CD4-positive, alpha-beta T cell (primary cell): Measurements from ENCODE around the gene DGKI. TPM values are rescaled to one million over a fixed set of nuclear protein-coding genes. Genes with fewer than 3 reads are reported as not detected.

ENCODE experiments used
- ATAC-seq: fragments of 200-7000 bp; cut with Tn5 transposase; one replicate; pipeline ENCODE4 v1.10.0; 2022; ENCODE audit warnings: mild to moderate bottlenecking; ENCODE audit not compliant: poor library complexity
- CTCF ChIA-PET: fragments of 350-600 bp; sonication (Branson Sonifier 250); formaldehyde crosslinking; loops from one replicate; lab custom pipeline; 2021; ENCODE audit warnings: antibody characterized with exemption, inconsistent platforms; lab: Charles Lee
- POLR2A ChIA-PET: fragments of 350-600 bp; sonication (Branson Sonifier 250); formaldehyde crosslinking; loops from one replicate; lab custom pipeline; 2021; ENCODE audit warnings: antibody characterized with exemption, inconsistent platforms; lab: Charles Lee
- DNase-seq, 14 experiments: peaks; one replicate each; pipeline ENCODE4 v3.0.0-alpha.2; 2013 to 2020; ENCODE audit warnings: mixed read lengths in 2 of 14
- H3K27ac ChIP-seq, 2 donors: one replicate each; pipeline versions ENCODE4 v1.5.1 to v1.7.0; 2013; ENCODE audit warnings: low read length in 2 of 2, low read depth in 1 of 2, mild to moderate bottlenecking in 1 of 2
- H3K27me3 ChIP-seq, 2 experiments: 1 replicate in 1 of 2; 2 replicates in 1 of 2; pipeline versions ENCODE4 v1.6.1 to v1.7.0; 2013; ENCODE audit warnings: low read length in 2 of 2, control low read depth in 1 of 2, mild to moderate bottlenecking in 1 of 2, moderate library complexity in 1 of 2; ENCODE audit not compliant: insufficient read depth in 2 of 2, control insufficient read depth in 1 of 2
- H3K36me3 ChIP-seq: one replicate; pipeline ENCODE4 v1.6.1; 2013; ENCODE audit warnings: low read length, control low read depth; ENCODE audit not compliant: insufficient read depth
- H3K4me1 ChIP-seq: one replicate; pipeline ENCODE4 v1.6.1; 2013; ENCODE audit warnings: low read length, control low read depth; ENCODE audit not compliant: insufficient read depth
- H3K4me3 ChIP-seq: one replicate; pipeline ENCODE4 v1.5.1; 2013; ENCODE audit warnings: mild to moderate bottlenecking, low read length, moderate library complexity
- H3K9me3 ChIP-seq, 2 experiments: 1 replicate in 1 of 2; 2 replicates in 1 of 2; pipeline versions ENCODE4 v1.6.1 to v1.7.0; 2013; ENCODE audit warnings: low read length in 2 of 2, mild to moderate bottlenecking in 2 of 2, control low read depth in 1 of 2, moderate library complexity in 1 of 2; ENCODE audit not compliant: control insufficient read depth in 1 of 2, insufficient read depth in 1 of 2
- H3K27ac Mint-ChIP-seq: one replicate; pipeline ENCODE4 v1.8.0; 2020; ENCODE audit warnings: mixed read lengths
- H3K27me3 Mint-ChIP-seq: one replicate; pipeline ENCODE4 v1.8.0; 2021; ENCODE audit warnings: mixed read lengths
- H3K36me3 Mint-ChIP-seq: one replicate; pipeline ENCODE4 v1.8.0; 2021; ENCODE audit warnings: low read depth, mixed read lengths
- H3K4me1 Mint-ChIP-seq: one replicate; pipeline ENCODE4 v1.8.0; 2021; ENCODE audit warnings: low read depth, mixed read lengths
- H3K4me3 Mint-ChIP-seq: one replicate; pipeline ENCODE4 v1.8.0; 2020; ENCODE audit warnings: mild to moderate bottlenecking, mixed read lengths
- H3K9me3 Mint-ChIP-seq: one replicate; pipeline ENCODE4 v1.8.0; 2020; ENCODE audit warnings: mixed read lengths
- CTCF ChIP-seq: fragments of 200-600 bp; IDR thresholded peaks from one replicate; pipeline ENCODE4 v1.8.0; 2022; ENCODE audit warnings: antibody characterized with exemption, mild to moderate bottlenecking
- intact Hi-C, 2 experiments: fragments of 100-400 bp; cut with DNase I in 1 of 2; cut with micrococcal nuclease in 1 of 2; formaldehyde crosslinking; loops; one replicate each; pipeline versions ENCODE4 v1.15.1 to v1.9.0; 2023 to 2025; cut with DNase I, micrococcal nuclease
- total RNA-seq, 174 experiments: library from RNA in 2 of 174; stranded (reverse) in 2 of 174; gene quantifications; one replicate each; pipeline ENCODE4 v1.2.3 and lab custom pipeline; 2021 to 2026

DGKI gene
- total RNA-seq, 2 experiments from 2014 or later, result not detected

DNA sequence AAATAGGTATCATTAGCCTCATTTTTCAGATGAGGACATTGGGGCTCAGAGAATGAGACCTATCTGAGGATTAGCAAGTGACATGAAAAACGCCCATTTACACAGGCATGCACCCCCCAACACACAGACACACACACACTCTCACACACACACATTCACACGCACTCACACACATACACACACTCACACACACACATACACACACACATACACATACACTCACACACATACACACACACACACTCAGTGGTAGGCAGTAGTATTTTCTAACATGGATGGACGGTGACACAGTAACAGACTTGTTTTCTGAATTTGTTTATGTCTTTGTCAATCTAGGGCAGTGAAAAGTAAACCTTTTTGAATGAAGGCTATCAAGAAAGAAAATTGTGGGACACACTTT is 21.3 kb downstream of the DGKI start:
- no peak for ATAC-seq
- POLR2A ChIA-PET, result no interaction called here

GRCh38 chr7:137820677-137821420 is 25.9 kb downstream of the DGKI start:
- no peak overlapping the region for H3K4me3 ChIP-seq
- TF ChIP-seq CTCF, result no peak
- H3K36me3 ChIP-seq, result no peaks in the 10 kb centered on the region
- intact Hi-C loops, result no loop called here
- H3K36me3 Mint-ChIP-seq, result no peaks in the 10 kb centered on the region
- DNase-seq (no peak), ATAC-seq (no peak)
- ChIA-PET POLR2A (no interaction called here), CTCF (no interaction called here)
- H3K27ac Mint-ChIP-seq, result no peak overlapping the region
- no peaks in the 10 kb centered on the region for H3K9me3 Mint-ChIP-seq
- peaks cover 48% of the 10 kb centered on the region for H3K27me3 Mint-ChIP-seq
- no peaks in the 10 kb centered on the region for H3K4me1 ChIP-seq
- no peaks in the 10 kb centered on the region for H3K9me3 ChIP-seq
- H3K4me3 Mint-ChIP-seq, result no peak overlapping the region
- peaks cover 0 to 9% of the 10 kb centered on the region in 2 experiments for H3K27me3 ChIP-seq
- H3K27ac ChIP-seq, result no peak overlapping the region
- H3K4me1 Mint-ChIP-seq, result no peaks in the 10 kb centered on the region

More for the DNA sequence above, 21.3 kb downstream of the DGKI start:
- intact Hi-C loops, result no loop called here
- Histone ChIP-seq H3K9me3 (no peaks in the 10 kb centered on the region), H3K27me3 (peaks cover 4 to 7% of the 10 kb centered on the region in 2 experiments), H3K4me1 (no peaks in the 10 kb centered on the region), H3K27ac (no peak overlapping the region), H3K4me3 (no peak overlapping the region), H3K36me3 (no peaks in the 10 kb centered on the region)
- H3K4me3 Mint-ChIP-seq, result no peak overlapping the region
- H3K27me3 Mint-ChIP-seq, result peaks cover 46% of the 10 kb centered on the region
- no peaks in the 10 kb centered on the region for H3K4me1 Mint-ChIP-seq
- CTCF ChIA-PET, result no interaction called here
- H3K27ac Mint-ChIP-seq, result no peak overlapping the region
- no peak for DNase-seq
- H3K9me3 Mint-ChIP-seq, result no peaks in the 10 kb centered on the region
- no peak for TF ChIP-seq CTCF
- no peaks in the 10 kb centered on the region for H3K36me3 Mint-ChIP-seq

DNA sequence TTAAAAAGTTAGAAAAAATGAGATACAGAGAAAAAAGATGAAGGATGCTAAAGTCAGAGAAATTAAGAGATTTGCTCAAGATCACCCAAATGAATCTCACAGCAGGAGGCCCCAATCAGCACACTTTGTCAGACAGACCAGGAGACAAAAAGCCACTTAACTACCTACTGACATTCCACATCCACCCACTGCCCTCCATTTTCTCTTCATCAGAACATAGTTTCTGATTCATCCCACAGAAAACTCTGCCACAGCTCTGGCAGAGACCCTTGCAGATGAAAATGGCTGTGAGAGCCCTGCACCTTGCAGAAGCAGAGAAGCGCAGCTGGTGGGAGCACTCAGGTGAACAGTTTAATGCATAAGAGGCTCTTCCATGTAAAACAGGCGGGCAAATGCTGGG is 26.6 kb downstream of the DGKI start:
- Histone ChIP-seq H3K4me1 (no peaks in the 10 kb centered on the region), H3K9me3 (no peaks in the 10 kb centered on the region), H3K36me3 (no peaks in the 10 kb centered on the region), H3K27ac (no peak overlapping the region), H3K27me3 (peaks cover 0 to 9% of the 10 kb centered on the region in 2 experiments), H3K4me3 (no peak overlapping the region)
- no peak for TF ChIP-seq CTCF
- H3K9me3 Mint-ChIP-seq, result no peaks in the 10 kb centered on the region
- H3K27me3 Mint-ChIP-seq, result peaks cover 48% of the 10 kb centered on the region
- H3K36me3 Mint-ChIP-seq, result no peaks in the 10 kb centered on the region
- intact Hi-C loops, result no loop called here
- H3K4me3 Mint-ChIP-seq, result no peak overlapping the region
- POLR2A ChIA-PET, result no interaction called here
- no peak for ATAC-seq
- H3K4me1 Mint-ChIP-seq, result no peaks in the 10 kb centered on the region
- H3K27ac Mint-ChIP-seq, result no peak overlapping the region
- no peak for DNase-seq
- CTCF ChIA-PET, result no interaction called here
